WI38 (cell line): ENCODE data around the gene NTNG1.

ENCODE experiments used
- H3K4me3 ChIP-seq: 2 replicates; pipeline ENCODE4 v1.5.1; 2011; ENCODE audit warnings: low read depth, mild to moderate bottlenecking, control low read depth, low read length
- CTCF ChIP-seq: IDR thresholded peaks from 2 replicates; pipeline ENCODE4 v1.5.1; 2012; ENCODE audit warnings: low read depth, mild to moderate bottlenecking, control low read depth, low read length

Gene NTNG1

GRCh38 chr1:107132780-107133179 lies 8.1 kb upstream of the NTNG1 start:
- no peak overlapping the region for H3K4me3 ChIP-seq
- no peak for TF ChIP-seq CTCF

GRCh38 chr1:107135463-107135862 lies 5.4 kb upstream of the NTNG1 start:
- TF ChIP-seq CTCF: no peak
- no peak overlapping the region for H3K4me3 ChIP-seq

- TF ChIP-seq CTCF: no peak
- H3K4me3 ChIP-seq: no peak overlapping the region
These were observed 2.7 kb upstream of the NTNG1 start for GRCh38 chr1:107138166-107138565.

- H3K4me3 ChIP-seq: no peak overlapping the region
- TF ChIP-seq CTCF: no peak
These were observed 1.9 kb upstream of the NTNG1 start for GRCh38 chr1:107138767-107139445.

- no peak for TF ChIP-seq CTCF
- peak overlapping the region; percentile 39 for H3K4me3 ChIP-seq
These were observed 771 bp upstream of the NTNG1 start for GRCh38 chr1:107139833-107140702.

- TF ChIP-seq CTCF: no peak
- peak overlapping the region; percentile 59 for H3K4me3 ChIP-seq
These were observed 770 bp downstream of the NTNG1 start for GRCh38 chr1:107141491-107142126.
